Measurements from ENCODE around the gene MAP4. TPM values are rescaled to one million over a fixed set of nuclear protein-coding genes. Genes with fewer than 3 reads are reported as not detected.
A peak's percentile ranks its signal among the peaks of the same experiment; 100 is the strongest.

MAP4 gene
- total RNA-seq, 1 experiment from 2014 or later, result 108 TPM

GRCh38 chr3:47978386-47978785 is 37.8 kb downstream of the MAP4 start:
- Histone ChIP-seq H2AFZ (ENCODE audit: low read length) (no peak overlapping the region), H3K27ac (ENCODE audit: low read length) (no peak overlapping the region), H4K20me1 (ENCODE audit: low read length) (0 out of 2 replicates have a peak, but pooled peaks cover 6% of the 10 kb centered on the region), H3K9me3 (ENCODE audit: low read length) (no peaks in the 10 kb centered on the region), H3F3A (ENCODE audit: low read length, unreplicated experiment) (no peaks in the 10 kb centered on the region), H3K4me2 (ENCODE audit: low read length) (no peak overlapping the region), H3K4me3 (ENCODE audit: low read length) (no peak overlapping the region), H3K36me3 (ENCODE audit: low read depth, low read length) (peaks cover 8% of the 10 kb centered on the region; the same call in 1 of the 2 replicates), H3K4me1 (ENCODE audit: insufficient read depth, low read length) (no peaks in the 10 kb centered on the region), H3K27me3 (ENCODE audit: low read length) (no peaks in the 10 kb centered on the region), H3K9ac (ENCODE audit: low read length) (no peak overlapping the region), H3K79me2 (ENCODE audit: low read length) (peaks cover 47% of the 10 kb centered on the region), H3K9me2 (replicated peaks; ENCODE audit: low read length) (no peaks in the 10 kb centered on the region)
- ChIA-PET CTCF (no interaction called here), POLR2A (ENCODE audit: unreplicated experiment) (no interaction called here)
- intact Hi-C loops (cut with micrococcal nuclease), result no loop called here
- no TSS peak for BruUV-seq (replicated peaks)
- TF ChIP-seq EZH2 (IDR thresholded peaks at IDR 0.05; ENCODE audit: low read length, unreplicated experiment), result no peak
- TF ChIP-seq EZH2phosphoT487 (IDR thresholded peaks at IDR 0.05; ENCODE audit: borderline replicate concordance, low read length), result no peak
- TF ChIP-seq CTCF (conservative IDR thresholded peaks at IDR 0.05; ENCODE audit: low read depth, low read length), result no peak
- ATAC-seq (no peak), DNase-seq (no peak)

GRCh38 chr3:47976135-47976732 is 40.0 kb downstream of the MAP4 start:
- peaks cover 29% of the 10 kb centered on the region for H3K79me2 ChIP-seq (ENCODE audit: low read length)
- no peaks in the 10 kb centered on the region for H3K27me3 ChIP-seq (ENCODE audit: low read length)
- peaks cover 8% of the 10 kb centered on the region; the same call in 1 of the 2 replicates for H3K36me3 ChIP-seq (ENCODE audit: low read depth, low read length)
- intact Hi-C loops (cut with micrococcal nuclease), result no loop called here
- no peak overlapping the region for H3K4me2 ChIP-seq (ENCODE audit: low read length)
- H4K20me1 ChIP-seq (ENCODE audit: low read length), result 0 out of 2 replicates have a peak, but pooled peaks cover 6% of the 10 kb centered on the region
- H3K9me3 ChIP-seq (ENCODE audit: low read length), result no peaks in the 10 kb centered on the region
- no peak for ATAC-seq
- no peak overlapping the region for H3K27ac ChIP-seq (ENCODE audit: low read length)
- POLR2A ChIA-PET (ENCODE audit: unreplicated experiment), result no interaction called here
- TSS peak; percentile 8 for BruUV-seq (replicated peaks)
- DNase-seq, result no peak
- TF ChIP-seq EZH2phosphoT487 (IDR thresholded peaks at IDR 0.05; ENCODE audit: borderline replicate concordance, low read length), result no peak
- TF ChIP-seq EZH2 (IDR thresholded peaks at IDR 0.05; ENCODE audit: low read length, unreplicated experiment), result no peak
- no peak for TF ChIP-seq CTCF (conservative IDR thresholded peaks at IDR 0.05; ENCODE audit: low read depth, low read length)
- no peaks in the 10 kb centered on the region for H3K4me1 ChIP-seq (ENCODE audit: insufficient read depth, low read length)
- no peak overlapping the region for H3K9ac ChIP-seq (ENCODE audit: low read length)
- H3K9me2 ChIP-seq (replicated peaks; ENCODE audit: low read length), result no peaks in the 10 kb centered on the region
- no peak overlapping the region for H2AFZ ChIP-seq (ENCODE audit: low read length)
- no peaks in the 10 kb centered on the region for H3F3A ChIP-seq (ENCODE audit: low read length, unreplicated experiment)
- H3K4me3 ChIP-seq (ENCODE audit: low read length), result no peak overlapping the region
- CTCF ChIA-PET, result no interaction called here

GRCh38 chr3:47974974-47975470 is 41.2 kb downstream of the MAP4 start:
- TF ChIP-seq EZH2phosphoT487 (IDR thresholded peaks at IDR 0.05; ENCODE audit: borderline replicate concordance, low read length) (no peak), EZH2 (IDR thresholded peaks at IDR 0.05; ENCODE audit: low read length, unreplicated experiment) (no peak), CTCF (conservative IDR thresholded peaks at IDR 0.05; ENCODE audit: low read depth, low read length) (no peak)
- BruUV-seq (replicated peaks), result no TSS peak
- Histone ChIP-seq H3K36me3 (ENCODE audit: low read depth, low read length) (peaks cover 8% of the 10 kb centered on the region; the same call in 1 of the 2 replicates), H3K4me3 (ENCODE audit: low read length) (no peak overlapping the region), H3K4me2 (ENCODE audit: low read length) (no peak overlapping the region), H3K9ac (ENCODE audit: low read length) (no peak overlapping the region), H3K79me2 (ENCODE audit: low read length) (peaks cover 19% of the 10 kb centered on the region), H3F3A (ENCODE audit: low read length, unreplicated experiment) (no peaks in the 10 kb centered on the region), H3K27me3 (ENCODE audit: low read length) (no peaks in the 10 kb centered on the region), H4K20me1 (ENCODE audit: low read length) (0 out of 2 replicates have a peak, but pooled peaks cover 4% of the 10 kb centered on the region), H2AFZ (ENCODE audit: low read length) (no peak overlapping the region), H3K9me2 (replicated peaks; ENCODE audit: low read length) (no peaks in the 10 kb centered on the region), H3K9me3 (ENCODE audit: low read length) (no peaks in the 10 kb centered on the region), H3K4me1 (ENCODE audit: insufficient read depth, low read length) (no peaks in the 10 kb centered on the region), H3K27ac (ENCODE audit: low read length) (no peak overlapping the region)
- ATAC-seq (no peak), DNase-seq (no peak)
- CTCF ChIA-PET, result no interaction called here
- POLR2A ChIA-PET (ENCODE audit: unreplicated experiment), result no interaction called here
- intact Hi-C loops (cut with micrococcal nuclease), result no loop called here

Data from PC-3 (cell line).